Lower leg skin (tissue), 4 donors: ENCODE measurements around the gene SRD5A1. TPM values are rescaled to one million over a fixed set of nuclear protein-coding genes. Genes with fewer than 3 reads are reported as not detected.

Experiments used
- DNase-seq, 2 donors: peaks; one replicate each; pipeline ENCODE4 v3.0.0-alpha.2; 2019; ENCODE audit warnings: low spot score in 2 of 2
- H3K4me3 ChIP-seq: fragments of 200-600 bp; sonication (generic); 2 replicates; pipeline ENCODE4 v1.5.1; 2017; ENCODE audit warnings: mild to moderate bottlenecking, low read depth; ENCODE audit not compliant: poor library complexity, severe bottlenecking
- POLR2A ChIP-seq, 2 donors: fragments of 450-650 bp; IDR thresholded peaks; one replicate each; pipeline ENCODE4 v1.6.1; 2016 to 2017; ENCODE audit warnings: antibody characterized with exemption in 2 of 2, mild to moderate bottlenecking in 1 of 2, moderate library complexity in 1 of 2
- WGBS, 2 donors: methylation state at CpG; one replicate each; pipeline ENCODE4 v1.1.5; 2018; 5-methylcytosine and 5-hydroxymethylcytosine counted together
- intact Hi-C: fragments of 100-400 bp; cut with DNase I; formaldehyde crosslinking; loops from one replicate; pipeline ENCODE4 v1.15.0; 2023; ENCODE audit warnings: low total_unique reads
- total RNA-seq, 4 donors: library from RNA; depleted of rRNA; stranded (reverse); fragments of >200 nt; gene quantifications; one replicate each; pipeline ENCODE4 v1.1.0, GENCODE V29; 2016
- TF ChIP-seq, protein P1 (sequence below), 3 donors: fragments of 450-650 bp; IDR thresholded peaks; one replicate each; pipeline ENCODE4 v1.5.1; 2016; ENCODE audit warnings: antibody characterized with exemption in 3 of 3, mild to moderate bottlenecking in 3 of 3, moderate library complexity in 2 of 3

SRD5A1 gene
- total RNA-seq, 4 donors from 2014 or later = 83.1 to 155 (median 98.4) TPM

DNA sequence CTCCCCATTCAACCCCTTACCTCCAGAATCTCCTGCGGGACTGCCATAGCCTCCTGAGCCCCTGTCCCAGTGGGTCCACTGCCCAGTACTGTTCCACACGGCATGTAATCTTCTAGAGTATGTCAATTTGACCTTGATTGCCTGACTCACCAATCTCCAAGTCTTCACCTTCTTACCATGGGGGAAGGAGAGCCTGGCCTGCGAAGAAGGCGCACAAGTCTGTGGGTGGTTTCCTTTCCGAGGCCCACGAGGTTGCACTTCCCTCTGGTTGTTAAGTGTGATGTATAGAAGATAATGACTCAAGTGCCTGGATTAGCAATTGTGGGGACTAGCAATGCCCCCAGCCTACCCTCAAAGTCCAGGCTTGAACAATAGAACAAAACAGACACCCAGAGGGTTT lies 71.8 kb downstream of the SRD5A1 start:
- H3K4me3 ChIP-seq = no peak overlapping the region
- DNase-seq = no peak
- WGBS, 2 donors = 66 to 72% methylated on average over 6 of the region's 6 CpGs
- no peak for TF ChIP-seq POLR2A (IDR thresholded peaks at IDR 0.05)
- TF ChIP-seq, protein P1, sequence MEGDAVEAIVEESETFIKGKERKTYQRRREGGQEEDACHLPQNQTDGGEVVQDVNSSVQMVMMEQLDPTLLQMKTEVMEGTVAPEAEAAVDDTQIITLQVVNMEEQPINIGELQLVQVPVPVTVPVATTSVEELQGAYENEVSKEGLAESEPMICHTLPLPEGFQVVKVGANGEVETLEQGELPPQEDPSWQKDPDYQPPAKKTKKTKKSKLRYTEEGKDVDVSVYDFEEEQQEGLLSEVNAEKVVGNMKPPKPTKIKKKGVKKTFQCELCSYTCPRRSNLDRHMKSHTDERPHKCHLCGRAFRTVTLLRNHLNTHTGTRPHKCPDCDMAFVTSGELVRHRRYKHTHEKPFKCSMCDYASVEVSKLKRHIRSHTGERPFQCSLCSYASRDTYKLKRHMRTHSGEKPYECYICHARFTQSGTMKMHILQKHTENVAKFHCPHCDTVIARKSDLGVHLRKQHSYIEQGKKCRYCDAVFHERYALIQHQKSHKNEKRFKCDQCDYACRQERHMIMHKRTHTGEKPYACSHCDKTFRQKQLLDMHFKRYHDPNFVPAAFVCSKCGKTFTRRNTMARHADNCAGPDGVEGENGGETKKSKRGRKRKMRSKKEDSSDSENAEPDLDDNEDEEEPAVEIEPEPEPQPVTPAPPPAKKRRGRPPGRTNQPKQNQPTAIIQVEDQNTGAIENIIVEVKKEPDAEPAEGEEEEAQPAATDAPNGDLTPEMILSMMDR (IDR thresholded peaks at IDR 0.05) = no peak
- intact Hi-C loops = loop anchor here (5.0 kb wide), 1 partner anchor 68 kb away; no protein-coding TSS in a partner anchor

DNA sequence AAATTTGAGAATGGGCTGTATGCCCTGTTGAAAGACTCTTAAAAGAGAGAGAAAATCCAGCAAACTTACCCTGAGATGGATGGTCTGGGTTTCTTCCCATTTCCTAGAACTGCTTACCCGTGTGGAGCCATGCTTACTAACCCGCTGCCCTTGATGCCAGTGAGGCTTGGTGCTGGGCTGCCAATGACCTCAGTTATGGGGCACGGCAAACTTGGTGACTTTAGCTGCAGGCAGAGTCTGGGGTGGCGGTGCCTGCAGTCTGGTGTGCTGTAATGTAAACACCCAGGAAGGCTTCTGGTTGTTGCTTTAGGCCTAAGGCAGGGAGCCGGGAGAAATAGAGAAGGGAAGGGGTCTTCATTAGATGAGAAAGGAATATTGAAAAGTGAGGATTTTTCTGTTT lies 72.7 kb downstream of the SRD5A1 start:
- TF ChIP-seq, protein P1 (IDR thresholded peaks at IDR 0.05) = no peak
- TF ChIP-seq POLR2A (IDR thresholded peaks at IDR 0.05) = no peak
- 37 to 75% methylated on average over 5 of the region's 5 CpGs for WGBS, 2 donors
- no peak for DNase-seq
- intact Hi-C loops = loop anchor here (5.0 kb wide), 1 partner anchor 69 kb away; no protein-coding TSS in a partner anchor
- no peak overlapping the region for H3K4me3 ChIP-seq

DNA sequence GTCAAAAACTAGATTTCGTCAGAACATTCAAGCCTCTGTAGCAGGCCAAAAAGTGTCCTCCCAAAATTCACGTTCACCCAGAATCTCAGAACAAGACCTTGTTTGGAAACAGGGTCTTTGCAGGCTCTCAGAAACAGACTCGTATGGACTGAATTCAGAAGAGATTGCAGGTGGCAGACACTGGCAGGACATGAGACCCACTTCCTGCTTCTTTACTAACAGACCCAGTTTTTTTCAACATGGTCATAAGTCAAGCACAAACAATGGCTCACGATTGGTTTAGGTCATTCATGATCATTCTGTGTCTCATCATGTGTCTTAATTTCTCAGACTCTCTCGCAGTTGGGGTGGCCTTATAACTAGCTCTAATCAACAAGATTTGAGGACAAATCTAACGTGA lies 74.6 kb downstream of the SRD5A1 start:
- no peak for TF ChIP-seq POLR2A (IDR thresholded peaks at IDR 0.05)
- TF ChIP-seq, protein P1 (IDR thresholded peaks at IDR 0.05) = no peak
- intact Hi-C loops = loop anchor here (5.0 kb wide), 1 partner anchor 71 kb away; no protein-coding TSS in a partner anchor
- 76 to 78% methylated on average over 6 of the region's 6 CpGs for WGBS, 2 donors
- no peak for DNase-seq
- no peak overlapping the region for H3K4me3 ChIP-seq

DNA sequence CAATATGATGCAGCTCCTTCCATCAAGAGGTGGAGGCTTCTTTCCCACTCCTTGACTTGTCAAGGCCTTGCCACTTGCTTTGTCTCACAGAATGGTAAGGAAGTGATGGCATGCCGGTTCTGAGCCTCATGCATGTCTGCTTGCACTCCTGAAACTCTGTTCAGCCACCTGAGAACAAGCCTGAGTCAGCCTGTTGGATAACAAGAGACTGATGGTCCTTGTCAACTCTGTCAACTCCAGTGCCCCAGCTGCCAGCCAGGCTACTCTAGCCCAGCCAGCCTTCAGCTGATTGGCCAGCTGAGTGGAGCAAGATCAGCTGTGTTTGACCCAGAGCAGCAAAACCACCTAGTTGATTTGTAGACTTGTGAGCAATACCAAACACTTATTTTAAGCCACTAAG lies 75.6 kb downstream of the SRD5A1 start:
- no peak for TF ChIP-seq POLR2A (IDR thresholded peaks at IDR 0.05)
- TF ChIP-seq, protein P1 (IDR thresholded peaks at IDR 0.05) = no peak
- intact Hi-C loops = loop anchor here (5.0 kb wide), 1 partner anchor 72 kb away; no protein-coding TSS in a partner anchor
- WGBS, 2 donors = 77 to 88% methylated on average over 1 of the region's 1 CpG
- no peak overlapping the region for H3K4me3 ChIP-seq
- DNase-seq = no peak

DNA sequence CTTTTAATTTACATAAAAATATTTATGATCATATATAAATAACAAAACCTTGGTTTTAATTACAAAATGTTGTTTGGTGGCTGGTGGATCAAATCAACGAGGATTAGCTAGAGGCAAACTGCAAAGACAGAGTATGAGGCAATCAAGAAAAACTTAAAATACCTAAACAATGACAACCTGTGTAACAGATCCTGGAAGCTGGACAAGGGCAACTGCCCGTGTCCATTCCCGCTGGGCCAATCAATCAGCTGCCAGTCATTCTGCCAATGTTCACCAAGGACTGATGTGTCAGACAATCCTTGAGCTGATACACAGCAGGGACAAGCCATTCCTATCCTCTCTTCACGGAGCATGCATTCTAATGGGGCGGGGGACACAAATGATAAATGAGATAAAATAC lies 76.8 kb downstream of the SRD5A1 start:
- DNase-seq = no peak
- WGBS, 2 donors = 82 to 89% methylated on average over 5 of the region's 5 CpGs
- intact Hi-C loops = no loop called here
- TF ChIP-seq POLR2A (IDR thresholded peaks at IDR 0.05) = no peak
- TF ChIP-seq, protein P1 (IDR thresholded peaks at IDR 0.05) = no peak
- H3K4me3 ChIP-seq = no peak overlapping the region
